Measurements from ENCODE around the gene ISYNA1. TPM values are rescaled to one million over a fixed set of nuclear protein-coding genes. Genes with fewer than 3 reads are reported as not detected.
"Not testable (repeated sequence)": the region's sequence is repeated elsewhere in the genome, so short reads cannot be mapped to it uniquely, and the experiment has no call there.

ISYNA1 gene
- polyA plus RNA-seq, 3 donors from 2014 or later: 29.7 to 32.2 (median 31.2) TPM

- DNase-seq: no peak
- H3K4me3 Mint-ChIP-seq: no peak overlapping the region
- no peaks in the 10 kb centered on the region for H3K9me3 Mint-ChIP-seq
- H3K27ac Mint-ChIP-seq: no peak overlapping the region
- peaks cover 3 to 10% (median 9%) of the 10 kb centered on the region in 3 donors for H3K27me3 Mint-ChIP-seq (ENCODE audit: low read depth in 3 of 3)
- H3K4me1 Mint-ChIP-seq: peaks cover 7 to 12% of the 10 kb centered on the region in 2 donors
- no peaks in the 10 kb centered on the region for H3K36me3 Mint-ChIP-seq
Observed at GRCh38 chr19:18408053-18408476, 29.9 kb downstream of the ISYNA1 start.

GRCh38 chr19:18406749-18407148 lies 31.2 kb downstream of the ISYNA1 start:
- Mint-ChIP-seq H3K9me3 (no peaks in the 10 kb centered on the region), H3K4me1 (peaks cover 7 to 9% of the 10 kb centered on the region in 2 donors), H3K4me3 (no peak overlapping the region), H3K27ac (no peak overlapping the region), H3K27me3 (ENCODE audit: low read depth in 3 of 3) (peaks cover 4 to 10% (median 9%) of the 10 kb centered on the region in 3 donors), H3K36me3 (no peaks in the 10 kb centered on the region)
- no peak for DNase-seq

- H3K36me3 Mint-ChIP-seq; H3K9me3 Mint-ChIP-seq; DNase-seq; H3K27me3 Mint-ChIP-seq (ENCODE audit: low read depth in 3 of 3); H3K27ac Mint-ChIP-seq; H3K4me1 Mint-ChIP-seq; H3K4me3 Mint-ChIP-seq: not testable (repeated sequence)
Observed at GRCh38 chr19:18405754-18406153, 32.2 kb downstream of the ISYNA1 start.

GRCh38 chr19:18402455-18403248 lies 35.3 kb downstream of the ISYNA1 start:
- not testable (repeated sequence) for H3K9me3 Mint-ChIP-seq; H3K4me3 Mint-ChIP-seq; H3K27ac Mint-ChIP-seq; DNase-seq; H3K27me3 Mint-ChIP-seq (ENCODE audit: low read depth in 3 of 3); H3K36me3 Mint-ChIP-seq; H3K4me1 Mint-ChIP-seq

- DNase-seq: no peak
- Mint-ChIP-seq H3K4me3 (no peak overlapping the region), H3K36me3 (no peaks in the 10 kb centered on the region), H3K27ac (peak overlapping the region in 1 of 6 donors; percentile 17), H3K4me1 (peaks cover 5 to 11% of the 10 kb centered on the region in 2 donors), H3K9me3 (no peaks in the 10 kb centered on the region), H3K27me3 (ENCODE audit: low read depth in 3 of 3) (peaks cover 1 to 7% (median 4%) of the 10 kb centered on the region in 3 donors)
Observed at GRCh38 chr19:18401580-18402112, 36.3 kb downstream of the ISYNA1 start.

DNA sequence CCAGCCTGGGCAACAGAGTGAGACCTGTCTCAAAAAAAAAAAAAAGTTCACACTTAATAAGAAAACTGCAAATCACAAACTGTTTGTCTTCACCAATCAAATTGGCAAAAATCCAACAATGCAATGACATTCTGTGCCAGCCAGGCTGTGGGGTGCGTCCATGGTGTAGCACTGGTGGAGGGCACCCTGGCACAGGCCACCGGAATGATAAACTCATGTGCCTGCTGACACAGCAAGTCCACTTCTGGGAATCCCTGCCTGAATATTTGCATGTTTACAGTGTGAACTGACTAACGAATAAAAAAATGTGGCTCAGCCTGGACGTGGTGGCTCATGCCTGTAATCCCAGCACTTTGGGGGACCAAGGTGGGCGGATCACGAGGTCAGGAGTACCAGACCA lies 38.9 kb downstream of the ISYNA1 start:
- no peaks in the 10 kb centered on the region for H3K9me3 Mint-ChIP-seq
- no peak overlapping the region for H3K27ac Mint-ChIP-seq
- DNase-seq: no peak
- H3K36me3 Mint-ChIP-seq: no peaks in the 10 kb centered on the region
- peaks cover 1 to 7% (median 2%) of the 10 kb centered on the region in 3 donors for H3K27me3 Mint-ChIP-seq (ENCODE audit: low read depth in 3 of 3)
- H3K4me1 Mint-ChIP-seq: peaks cover 5 to 12% of the 10 kb centered on the region in 2 donors
- H3K4me3 Mint-ChIP-seq: no peak overlapping the region

- Mint-ChIP-seq H3K4me3 (peak within 1 kb of the TSS; percentile 44 to 68 (median 64)), H3K9me3 (no peaks in the 10 kb centered on the region), H3K27me3 (ENCODE audit: low read depth in 3 of 3) (peaks cover 0 to 3% (median 0%) of the 10 kb centered on the region in 3 donors), H3K4me1 (peaks cover 5 to 13% of the 10 kb centered on the region in 2 donors), H3K36me3 (no peaks in the 10 kb centered on the region), H3K27ac (peak within 1 kb of the TSS in 1 of 6 donors; percentile 74)
- DNase-seq: peak in 2 of 3 donors; percentile 29 to 33
Observed at GRCh38 chr19:18397242-18398202, 40.4 kb downstream of the ISYNA1 start, which contains the start of gene LRRC25. TSS of gene LRRC25 (minus strand) at chr19:18397622. CDS start at chr19:18396963, 659 bp downstream.

DNA sequence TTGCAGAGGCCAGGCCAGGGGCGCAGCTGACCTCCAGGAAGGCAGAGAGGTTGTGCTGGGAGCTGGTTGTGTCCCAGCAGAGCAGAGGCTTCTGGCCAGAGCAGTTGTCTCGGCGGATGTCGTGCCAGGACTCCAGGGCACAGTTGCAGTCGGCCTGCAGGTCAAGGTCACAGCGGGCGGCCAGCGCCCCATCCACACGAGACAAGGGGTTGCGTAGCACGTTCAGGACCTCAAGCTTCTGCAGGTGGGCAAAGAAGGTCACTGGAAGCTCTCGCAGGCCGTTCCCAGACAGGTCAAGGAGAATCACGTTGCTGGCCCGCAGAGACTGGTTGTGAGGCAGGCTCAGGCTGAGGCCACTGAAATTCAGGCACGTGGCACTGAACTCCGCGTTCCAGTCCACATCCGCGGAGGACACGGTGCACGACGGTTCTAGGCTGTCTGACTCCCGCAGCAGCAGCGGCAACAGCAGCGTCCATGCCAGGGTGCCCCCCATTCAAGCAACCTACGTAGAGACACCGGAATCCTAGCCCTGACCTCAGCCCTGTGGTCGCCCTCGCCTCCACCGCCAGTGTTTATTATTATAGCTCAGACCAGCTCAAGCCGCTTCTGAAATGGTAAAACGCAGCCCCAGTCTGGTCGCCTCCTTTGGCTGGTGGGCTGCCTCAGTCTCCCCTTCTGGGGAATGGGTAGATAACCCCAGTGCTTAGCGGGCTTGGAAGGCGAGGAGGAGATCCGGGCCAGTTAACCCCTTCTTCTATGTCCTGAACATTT lies 41.3 kb downstream of the ISYNA1 start:
- peaks cover 0 to 3% (median 0%) of the 10 kb centered on the region in 3 donors for H3K27me3 Mint-ChIP-seq (ENCODE audit: low read depth in 3 of 3)
- H3K4me1 Mint-ChIP-seq: peaks cover 5 to 13% of the 10 kb centered on the region in 2 donors
- peak overlapping the region in 1 of 6 donors; percentile 74 for H3K27ac Mint-ChIP-seq
- H3K36me3 Mint-ChIP-seq: no peaks in the 10 kb centered on the region
- H3K9me3 Mint-ChIP-seq: no peaks in the 10 kb centered on the region
- peak overlapping the region; percentile 44 to 68 (median 64) for H3K4me3 Mint-ChIP-seq
- peak in 2 of 3 donors; percentile 41 to 43 for DNase-seq

- peak overlapping the region in 1 of 6 donors; percentile 6 for H3K27ac Mint-ChIP-seq
- H3K27me3 Mint-ChIP-seq (ENCODE audit: low read depth in 3 of 3): peaks cover 0 to 6% (median 1%) of the 10 kb centered on the region in 3 donors
- peaks cover 0 to 4% (median 0%) of the 10 kb centered on the region in 3 donors for H3K36me3 Mint-ChIP-seq
- DNase-seq: no peak
- H3K4me1 Mint-ChIP-seq: peaks cover 5 to 16% of the 10 kb centered on the region in 2 donors
- no peak overlapping the region for H3K4me3 Mint-ChIP-seq
- no peaks in the 10 kb centered on the region for H3K9me3 Mint-ChIP-seq
Observed at GRCh38 chr19:18393836-18394235, 44.1 kb downstream of the ISYNA1 start.

DNA sequence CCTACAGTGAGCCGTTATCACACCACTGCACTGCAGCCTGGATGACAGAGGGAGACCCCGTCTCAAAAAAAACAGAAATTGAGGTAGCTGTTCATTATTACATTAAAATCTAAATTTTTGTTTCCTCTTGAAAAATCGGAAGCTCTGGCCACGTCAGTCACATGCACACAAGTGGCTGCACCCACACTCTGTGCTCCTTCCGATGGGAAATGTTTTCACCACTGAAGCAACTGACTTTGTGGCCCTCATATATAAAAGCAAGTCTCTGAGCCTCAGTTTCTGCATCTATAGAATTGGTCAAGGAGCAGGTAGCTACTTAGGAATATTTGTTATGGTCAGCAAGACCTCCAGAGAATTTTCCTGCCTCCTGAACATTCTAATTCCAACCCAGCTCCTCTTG lies 45.0 kb downstream of the ISYNA1 start:
- no peak overlapping the region for H3K4me3 Mint-ChIP-seq
- no peak for DNase-seq
- peaks cover 0 to 10% (median 1%) of the 10 kb centered on the region in 3 donors for H3K27me3 Mint-ChIP-seq (ENCODE audit: low read depth in 3 of 3)
- no peak overlapping the region for H3K27ac Mint-ChIP-seq
- H3K4me1 Mint-ChIP-seq: peaks cover 10 to 22% of the 10 kb centered on the region in 2 donors
- no peaks in the 10 kb centered on the region for H3K9me3 Mint-ChIP-seq
- H3K36me3 Mint-ChIP-seq: peaks cover 0 to 4% (median 0%) of the 10 kb centered on the region in 3 donors

GRCh38 chr19:18392417-18392816 lies 45.5 kb downstream of the ISYNA1 start:
- Mint-ChIP-seq H3K4me1 (peaks cover 11 to 21% of the 10 kb centered on the region in 2 donors), H3K27ac (no peak overlapping the region), H3K9me3 (no peaks in the 10 kb centered on the region), H3K36me3 (peaks cover 0 to 4% (median 0%) of the 10 kb centered on the region in 3 donors), H3K27me3 (ENCODE audit: low read depth in 3 of 3) (peaks cover 0 to 7% (median 1%) of the 10 kb centered on the region in 3 donors), H3K4me3 (no peak overlapping the region)
- no peak for DNase-seq

- Mint-ChIP-seq H3K27ac (no peak overlapping the region), H3K4me3 (no peak overlapping the region), H3K4me1 (peaks cover 14 to 16% of the 10 kb centered on the region in 2 donors), H3K27me3 (ENCODE audit: low read depth in 3 of 3) (peaks cover 0 to 9% (median 1%) of the 10 kb centered on the region in 3 donors), H3K36me3 (peaks cover 0 to 4% (median 0%) of the 10 kb centered on the region in 3 donors), H3K9me3 (no peaks in the 10 kb centered on the region)
- DNase-seq: no peak
Observed at GRCh38 chr19:18391509-18392075, 46.3 kb downstream of the ISYNA1 start.

Measured in immature natural killer cell (primary cell).